Right cardiac atrium (tissue), 5 donors: ENCODE results near the gene PDE4D. TPM values are rescaled to one million over a fixed set of nuclear protein-coding genes. Genes with fewer than 3 reads are reported as not detected.

ENCODE experiments used
- ATAC-seq, 2 donors: fragments of 200-7000 bp; cut with Tn5 transposase; one replicate each; pipeline versions ENCODE4 v1.8.0 to v1.9.1; 2020; ENCODE audit warnings: moderate library complexity in 2 of 2, mild to moderate bottlenecking in 1 of 2
- DNase-seq, 3 donors: peaks; one replicate each; pipeline ENCODE4 v3.0.0-alpha.2; 2020
- H3K27ac ChIP-seq: one replicate; pipeline ENCODE4 v1.5.1; 2013; ENCODE audit warnings: mild to moderate bottlenecking, low read length, control low read depth, moderate library complexity
- H3K27me3 ChIP-seq: one replicate; pipeline ENCODE4 v1.6.1; 2013; ENCODE audit not compliant: control insufficient read depth, insufficient read depth
- H3K4me1 ChIP-seq: one replicate; pipeline ENCODE4 v1.6.1; 2013; ENCODE audit warnings: low read length; ENCODE audit not compliant: control insufficient read depth, insufficient read depth
- H3K4me3 ChIP-seq: one replicate; pipeline ENCODE4 v1.5.1; 2013; ENCODE audit warnings: low read length, control low read depth
- H3K9me3 ChIP-seq: one replicate; pipeline ENCODE4 v1.6.1; 2013; ENCODE audit warnings: low read length; ENCODE audit not compliant: control insufficient read depth
- WGBS: extraction: QIAGEN DNeasy Blood & Tissue Kit; methylation state at CpG from one replicate; pipeline ENCODE4 v1.1.7; 2013; 5-methylcytosine and 5-hydroxymethylcytosine counted together
- intact Hi-C, 4 donors: fragments of 100-400 bp; cut with DNase I; formaldehyde crosslinking; loops; one replicate each; pipeline versions ENCODE4 v1.11.0 to v1.14.0; 2022 to 2023
- polyA plus RNA-seq: library from polyadenylated mRNA; stranded (reverse); fragments of 200-250 nt; gene quantifications from one replicate; pipeline ENCODE4 v1.2.3, GENCODE V29; 2013
- total RNA-seq, 4 donors: library from RNA; stranded (reverse); fragmentation: NEBNext Ultra II Directional; extraction: Animal tissue kit (Norgen Biotek cat#: 25700); gene quantifications; one replicate each; pipeline ENCODE4 v1.2.1, GENCODE V29; 2021
- donor health status: healthy with polysubstance abuse.
- donor health status: DM: no; HTN: yes; CAD: no.
- donor health status: DM: no; HTN: no; CAD: no.
- donor health status: DM: no; HTN: yes; CAD: no; lungs with severe emphysema.
- donor health status: DM: yes; HTN: yes; CAD: no.

The PDE4D gene
- total and polyA plus RNA-seq, 5 donors = 13.2 to 104 (median 38.8) TPM

DNA sequence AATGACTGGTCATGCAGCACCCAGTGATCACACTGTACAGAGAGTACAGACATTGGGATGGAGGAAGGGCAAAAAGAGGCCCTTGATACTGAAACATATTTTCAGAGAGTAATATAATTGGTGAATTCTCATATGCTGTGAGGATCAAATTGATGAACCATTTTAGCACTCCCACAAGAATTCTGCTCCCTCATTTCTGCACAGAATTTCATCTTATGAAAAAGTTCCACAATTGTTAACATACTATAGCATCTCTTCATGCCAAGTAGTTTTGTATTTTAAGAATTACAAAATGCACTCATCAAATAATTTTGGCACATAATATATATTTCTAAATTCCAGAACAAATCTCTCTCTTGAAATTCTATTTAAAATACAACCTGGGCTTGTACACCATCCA, 351.2 kb downstream of the PDE4D start:
- Histone ChIP-seq H3K9me3 (no peaks in the 10 kb centered on the region), H3K4me3 (no peak overlapping the region), H3K4me1 (peaks cover 9% of the 10 kb centered on the region), H3K27ac (no peak overlapping the region), H3K27me3 (no peaks in the 10 kb centered on the region)
- DNase-seq (no peak), ATAC-seq (no peak)
- intact Hi-C loops = no loop called here

GRCh38 chr5:59540366-59540765, 353.2 kb downstream of the PDE4D start:
- ATAC-seq (no peak), DNase-seq (no peak)
- H3K27me3 ChIP-seq = no peaks in the 10 kb centered on the region
- H3K4me3 ChIP-seq = no peak overlapping the region
- intact Hi-C loops = no loop called here
- H3K27ac ChIP-seq = no peak overlapping the region
- no peaks in the 10 kb centered on the region for H3K9me3 ChIP-seq
- H3K4me1 ChIP-seq = peaks cover 9% of the 10 kb centered on the region
- WGBS = 78% methylated on average over 2 of the region's 2 CpGs

- H3K27me3 ChIP-seq = no peaks in the 10 kb centered on the region
- H3K4me3 ChIP-seq = no peak overlapping the region
- no peak overlapping the region for H3K27ac ChIP-seq
- intact Hi-C loops = no loop called here
- no peak for ATAC-seq
- no peaks in the 10 kb centered on the region for H3K9me3 ChIP-seq
- no peak for DNase-seq
- peaks cover 4% of the 10 kb centered on the region for H3K4me1 ChIP-seq
These were observed 354.8 kb downstream of the PDE4D start for GRCh38 chr5:59538750-59539121.

DNA sequence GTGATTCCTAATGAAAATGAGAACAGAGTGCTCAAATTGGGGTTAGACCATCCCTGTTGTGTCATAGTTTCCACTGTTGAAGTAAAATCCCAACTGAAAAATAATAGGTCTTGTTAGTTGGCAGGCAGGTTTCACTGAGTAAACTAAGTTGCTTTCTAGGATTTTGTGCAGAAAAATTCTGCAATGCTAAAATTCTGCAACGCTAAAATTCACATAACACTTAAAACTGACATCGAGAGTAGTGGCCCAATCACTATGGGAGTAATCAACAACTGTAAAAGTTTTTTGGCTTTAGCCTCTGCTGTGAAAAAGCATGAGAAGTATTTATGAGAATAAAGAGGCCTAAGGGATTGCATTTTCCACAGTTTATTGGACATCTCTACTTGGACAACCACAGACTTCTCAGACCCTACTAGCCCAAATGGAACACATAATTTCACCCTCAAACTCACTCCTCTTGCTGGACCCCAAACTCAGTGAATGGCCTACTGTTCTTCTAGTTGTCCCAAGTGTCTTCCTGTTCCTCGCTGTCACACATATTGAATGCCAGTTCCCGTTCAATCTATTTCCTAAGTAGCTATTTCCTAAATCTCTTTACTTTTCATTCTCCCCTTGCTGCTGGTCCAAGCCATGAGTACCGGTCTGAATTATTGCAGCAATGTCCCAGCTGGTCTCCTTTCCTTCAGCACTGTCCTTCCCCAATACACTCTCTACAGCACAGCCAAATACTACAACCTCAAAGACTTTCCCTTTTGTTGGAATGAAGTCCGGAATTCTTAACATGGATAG, 355.4 kb downstream of the PDE4D start:
- no peaks in the 10 kb centered on the region for H3K27me3 ChIP-seq
- no peak overlapping the region for H3K4me3 ChIP-seq
- H3K4me1 ChIP-seq = peaks cover 2% of the 10 kb centered on the region
- intact Hi-C loops = no loop called here
- ATAC-seq (no peak), DNase-seq (no peak)
- no peak overlapping the region for H3K27ac ChIP-seq
- WGBS = 71% methylated on average over 6 of the region's 6 CpGs
- H3K9me3 ChIP-seq = no peaks in the 10 kb centered on the region

DNA sequence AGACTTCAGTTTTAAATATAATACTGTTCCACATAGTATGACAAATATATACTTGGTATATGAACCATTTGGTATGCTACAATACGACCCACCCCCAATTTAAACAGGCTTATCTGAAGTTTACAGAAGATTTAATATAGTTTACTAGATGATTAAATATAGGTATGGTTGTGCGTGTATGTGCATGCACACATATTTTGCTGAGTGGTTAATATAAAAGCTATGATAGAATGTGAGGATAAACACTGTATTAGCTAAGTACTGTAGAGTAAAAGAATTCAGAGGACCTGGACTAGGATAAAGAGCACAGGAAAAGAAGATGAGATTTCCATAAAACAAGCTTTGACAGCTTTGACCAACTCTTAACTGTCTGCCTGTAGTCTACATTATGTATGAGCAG, 356.7 kb downstream of the PDE4D start:
- Histone ChIP-seq H3K4me3 (no peak overlapping the region), H3K4me1 (peaks cover 2% of the 10 kb centered on the region), H3K9me3 (no peaks in the 10 kb centered on the region), H3K27ac (no peak overlapping the region), H3K27me3 (no peaks in the 10 kb centered on the region)
- DNase-seq (no peak), ATAC-seq (no peak)
- intact Hi-C loops = no loop called here
- 97% methylated on average over 2 of the region's 2 CpGs for WGBS

- Histone ChIP-seq H3K4me3 (no peak overlapping the region), H3K27ac (no peak overlapping the region), H3K9me3 (no peaks in the 10 kb centered on the region), H3K27me3 (no peaks in the 10 kb centered on the region), H3K4me1 (no peaks in the 10 kb centered on the region)
- ATAC-seq (no peak), DNase-seq (no peak)
- intact Hi-C loops = no loop called here
- 87% methylated on average over 2 of the region's 2 CpGs for WGBS
These were observed 358.0 kb downstream of the PDE4D start for GRCh38 chr5:59535561-59535960.

- no peak for DNase-seq
- Histone ChIP-seq H3K27me3 (no peaks in the 10 kb centered on the region), H3K4me1 (no peaks in the 10 kb centered on the region), H3K9me3 (no peaks in the 10 kb centered on the region), H3K27ac (no peak overlapping the region), H3K4me3 (no peak overlapping the region)
- no peak for ATAC-seq
- intact Hi-C loops = no loop called here
These were observed 359.8 kb downstream of the PDE4D start for GRCh38 chr5:59533730-59534108.

- Histone ChIP-seq H3K27ac (no peak overlapping the region), H3K27me3 (no peaks in the 10 kb centered on the region), H3K4me1 (no peaks in the 10 kb centered on the region), H3K4me3 (no peak overlapping the region), H3K9me3 (no peaks in the 10 kb centered on the region)
- DNase-seq (no peak), ATAC-seq (no peak)
- 91% methylated on average over 1 of the region's 1 CpG for WGBS
- intact Hi-C loops = no loop called here
These were observed 360.4 kb downstream of the PDE4D start for GRCh38 chr5:59532979-59533729.

- no peak for ATAC-seq
- no peak overlapping the region for H3K27ac ChIP-seq
- 87% methylated on average over 1 of the region's 1 CpG for whole genome bisulfite sequencing
These were observed 364.3 kb downstream of the PDE4D start for GRCh38 chr5:59529239-59529638.

GRCh38 chr5:59528202-59528862, 365.2 kb downstream of the PDE4D start:
- intact Hi-C loops = no loop called here
- no peak for ATAC-seq
- no peak overlapping the region for H3K4me3 ChIP-seq
- H3K4me1 ChIP-seq = no peaks in the 10 kb centered on the region
- DNase-seq = no peak
- H3K27me3 ChIP-seq = no peaks in the 10 kb centered on the region
- no peaks in the 10 kb centered on the region for H3K9me3 ChIP-seq
- no peak overlapping the region for H3K27ac ChIP-seq
- 36% methylated on average over 2 of the region's 2 CpGs for WGBS

More at GRCh38 chr5:59529239-59529638, 364.3 kb downstream of the PDE4D start:
- Histone ChIP-seq H3K27me3 (no peaks in the 10 kb centered on the region), H3K4me3 (no peak overlapping the region), H3K9me3 (no peaks in the 10 kb centered on the region), H3K4me1 (no peaks in the 10 kb centered on the region)
- intact Hi-C loops = no loop called here
- no peak for DNase-seq

DNA sequence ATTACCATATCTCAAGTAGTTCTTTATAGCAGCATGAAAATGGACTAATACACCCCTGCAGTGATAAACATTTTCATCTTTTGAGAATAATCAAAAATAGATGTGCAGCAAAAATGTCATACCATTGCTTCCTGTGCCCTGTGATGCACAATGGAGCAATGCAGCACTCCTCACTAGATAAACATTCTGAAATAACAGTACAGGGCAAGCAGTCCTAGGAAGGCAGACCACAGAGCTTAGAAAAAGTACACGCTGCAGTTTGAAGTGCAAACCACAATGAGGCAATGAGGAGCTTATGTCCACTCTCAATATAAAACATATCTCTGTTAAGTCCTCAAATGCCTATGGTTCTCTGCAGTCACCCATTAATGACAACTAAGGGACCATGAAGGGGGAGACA, 367.6 kb downstream of the PDE4D start:
- H3K9me3 ChIP-seq = no peaks in the 10 kb centered on the region
- H3K4me3 ChIP-seq = no peak overlapping the region
- no peak for DNase-seq
- intact Hi-C loops = no loop called here
- ATAC-seq = no peak
- no peaks in the 10 kb centered on the region for H3K4me1 ChIP-seq
- WGBS = 86% methylated on average over 1 of the region's 1 CpG
- H3K27ac ChIP-seq = no peak overlapping the region
- H3K27me3 ChIP-seq = no peaks in the 10 kb centered on the region
